RWPE1 (cell line): ENCODE measurements around the gene ACSF3.

ENCODE experiments used
- CTCF ChIA-PET: fragments of 350-600 bp; sonication (Branson Sonifier 250); formaldehyde crosslinking; extraction: SDS; loops from one replicate; lab custom pipeline; 2021; lab: Yijun Ruan, JAX
- POLR2A ChIA-PET: fragments of 400-600 bp; formaldehyde crosslinking; extraction: SDS; loops from one replicate; lab custom pipeline; 2020; ENCODE audit warnings: antibody characterized with exemption; ENCODE audit not compliant: low non-redundant PET; lab: Yijun Ruan, JAX
- DNase-seq: peaks from one replicate; pipeline ENCODE4 v3.0.0; 2012; ENCODE audit warnings: low spot score
- H3K27ac ChIP-seq: fragments of 450-650 bp; 2 replicates; pipeline ENCODE4 v1.5.1; 2017
- CTCF ChIP-seq: fragments of 450-650 bp; conservative IDR thresholded peaks from 2 replicates; pipeline ENCODE4 v1.5.1; 2017; ENCODE audit warnings: low read depth, mild to moderate bottlenecking

The ACSF3 gene

GRCh38 chr16:89169778-89170177 is 76.1 kb downstream of the ACSF3 start:
- no peak for DNase-seq
- TF ChIP-seq CTCF = no peak
- ChIA-PET CTCF (no interaction called here), POLR2A (no interaction called here)
- H3K27ac ChIP-seq = no peak overlapping the region

- no peak for TF ChIP-seq CTCF
- CTCF ChIA-PET = interaction anchor here (0.9 kb wide), 1 partner anchor 229 kb away, joined by 3 read pairs; no protein-coding TSS in a partner anchor
- H3K27ac ChIP-seq = no peak overlapping the region
- POLR2A ChIA-PET = no interaction called here
- no peak for DNase-seq
Observed at GRCh38 chr16:89170346-89171215, 76.9 kb downstream of the ACSF3 start.

- TF ChIP-seq CTCF = no peak
- ChIA-PET CTCF (interaction anchor here (0.9 kb wide), 1 partner anchor 230 kb away, joined by 3 read pairs; no protein-coding TSS in a partner anchor), POLR2A (no interaction called here)
- no peak within 1 kb of the TSS for H3K27ac ChIP-seq
- peak; percentile 98 for DNase-seq
Observed at GRCh38 chr16:89171216-89172170, 77.8 kb downstream of the ACSF3 start, which contains the start of gene CDH15. CDH15 (plus strand) TSS chr16:89171748; CDS start chr16:89171832, 84 bp downstream.

- no peak for DNase-seq
- H3K27ac ChIP-seq = no peak overlapping the region
- POLR2A ChIA-PET = no interaction called here
- CTCF ChIA-PET = no interaction called here
- TF ChIP-seq CTCF = no peak
Observed at GRCh38 chr16:89172171-89172527, 78.5 kb downstream of the ACSF3 start.

GRCh38 chr16:89172528-89173173 is 79.0 kb downstream of the ACSF3 start:
- CTCF ChIA-PET = interaction anchor here (0.9 kb wide), 1 partner anchor 31 kb away, joined by 3 read pairs; no protein-coding TSS in a partner anchor
- no peak for DNase-seq
- POLR2A ChIA-PET = no interaction called here

More at GRCh38 chr16:89172528-89173173, 79.0 kb downstream of the ACSF3 start:
- no peak for TF ChIP-seq CTCF
- no peak overlapping the region for H3K27ac ChIP-seq
